ENCODE measurements around the gene CAMTA1.
A peak's percentile ranks its signal among the peaks of the same experiment; 100 is the strongest.

CAMTA1 gene

GRCh38 chr1:7437036-7437435, 651.8 kb downstream of the CAMTA1 start:
- DNase-seq = no peak

- DNase-seq = no peak
These were observed 652.5 kb downstream of the CAMTA1 start for GRCh38 chr1:7437608-7438395.

GRCh38 chr1:7438396-7438785, 653.1 kb downstream of the CAMTA1 start:
- DNase-seq = no peak

GRCh38 chr1:7438921-7439655, 653.8 kb downstream of the CAMTA1 start:
- no peak for DNase-seq

GRCh38 chr1:7440154-7440553, 654.9 kb downstream of the CAMTA1 start:
- DNase-seq = no peak

- no peak for DNase-seq
These were observed 656.0 kb downstream of the CAMTA1 start for GRCh38 chr1:7441143-7441841.

GRCh38 chr1:7442036-7442435, 656.8 kb downstream of the CAMTA1 start:
- no peak for DNase-seq

- DNase-seq = no peak
These were observed 657.7 kb downstream of the CAMTA1 start for GRCh38 chr1:7442918-7443317.

- DNase-seq = no peak
These were observed 659.1 kb downstream of the CAMTA1 start for GRCh38 chr1:7444363-7444762.

GRCh38 chr1:7447093-7447492, 661.8 kb downstream of the CAMTA1 start:
- no peak for DNase-seq

GRCh38 chr1:7447736-7448135, 662.5 kb downstream of the CAMTA1 start:
- DNase-seq = no peak

- DNase-seq = no peak
These were observed 663.7 kb downstream of the CAMTA1 start for GRCh38 chr1:7448986-7449385.

- no peak for DNase-seq
These were observed 664.5 kb downstream of the CAMTA1 start for GRCh38 chr1:7449750-7450149.

- DNase-seq = no peak
These were observed 665.6 kb downstream of the CAMTA1 start for GRCh38 chr1:7450838-7451237.

GRCh38 chr1:7453038-7453437, 667.8 kb downstream of the CAMTA1 start:
- no peak for DNase-seq

GRCh38 chr1:7454052-7454815, 669.0 kb downstream of the CAMTA1 start:
- DNase-seq = peak in 14 of 56 donors; percentile 3 to 59 (median 16)

GRCh38 chr1:7454895-7455784, 669.9 kb downstream of the CAMTA1 start:
- peak in 4 of 56 donors; percentile 7 to 38 (median 8) for DNase-seq

GRCh38 chr1:7455796-7456721, 670.8 kb downstream of the CAMTA1 start:
- DNase-seq = no peak

GRCh38 chr1:7456722-7457082, 671.4 kb downstream of the CAMTA1 start:
- DNase-seq = no peak

Measured in nucleus accumbens (tissue), 56 donors.